ENCODE data around the gene PDLIM4. TPM values are rescaled to one million over a fixed set of nuclear protein-coding genes. Genes with fewer than 3 reads are reported as not detected.

PDLIM4 gene
- polyA plus RNA-seq, 1 donor from 2014 or later, result not detected

DNA sequence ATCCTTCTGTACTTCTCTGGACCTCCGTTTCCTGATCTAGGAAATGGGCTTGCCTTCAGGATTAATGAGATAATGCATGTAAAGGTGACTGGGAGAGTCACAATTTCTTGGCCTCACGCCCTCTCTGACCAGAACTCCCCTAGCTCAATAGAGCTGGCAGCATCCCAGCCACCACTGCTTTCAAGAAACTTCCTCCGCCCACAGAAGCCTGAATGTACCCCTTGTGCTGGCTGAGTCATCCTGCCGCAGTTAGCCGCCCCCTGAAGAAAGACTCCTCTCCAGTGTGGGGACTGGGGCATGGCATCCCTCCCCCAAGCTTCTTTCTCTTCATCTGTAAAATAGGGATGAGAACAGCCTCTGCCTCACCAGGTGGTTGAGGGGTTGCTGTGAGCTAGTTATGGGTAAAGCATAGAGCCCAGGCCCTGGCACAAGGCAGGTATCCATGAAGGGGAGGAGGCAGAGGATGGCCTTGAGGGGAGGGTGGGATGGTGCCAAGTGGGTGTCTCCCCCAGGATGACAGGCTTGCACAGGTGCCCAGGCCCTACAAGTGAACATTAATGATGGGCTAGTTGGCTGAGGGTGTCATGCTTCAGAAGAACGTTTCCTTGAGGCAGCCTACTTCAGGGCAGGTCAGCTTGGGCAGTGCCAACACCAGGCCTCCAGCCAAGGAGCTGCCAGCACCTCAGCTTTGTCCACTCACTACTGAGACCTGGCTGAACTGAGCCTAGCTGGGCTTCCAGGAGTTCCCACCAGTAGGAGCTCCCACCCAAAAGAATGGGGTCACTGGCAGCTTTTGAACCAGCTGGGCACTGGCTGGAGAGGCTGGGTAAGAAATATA is 3.4 kb downstream of the PDLIM4 start:
- H3K27me3 ChIP-seq (ENCODE audit: insufficient read depth, low read depth, low read length), result peaks cover 12% of the 10 kb centered on the region
- H3K27ac ChIP-seq (ENCODE audit: low read length), result no peak overlapping the region
- no peaks in the 10 kb centered on the region for H3K9me3 ChIP-seq (ENCODE audit: low read length)
- no peaks in the 10 kb centered on the region for H3K9me2 ChIP-seq (ENCODE audit: insufficient read depth, low read length)
- H3K9ac ChIP-seq (ENCODE audit: low read length), result no peak overlapping the region
- H3F3A ChIP-seq (ENCODE audit: insufficient read depth, low read length, poor library complexity, severe bottlenecking), result no peaks in the 10 kb centered on the region
- no peak overlapping the region for H3K4me3 ChIP-seq (ENCODE audit: low read length)
- H4K20me1 ChIP-seq (ENCODE audit: insufficient read depth), result no peaks in the 10 kb centered on the region
- H3K79me2 ChIP-seq (replicated peaks; ENCODE audit: insufficient read depth, low read length), result no peaks in the 10 kb centered on the region
- H2AFZ ChIP-seq (ENCODE audit: low read depth, low read length), result no peak overlapping the region
- no peak overlapping the region for H3K4me2 ChIP-seq (ENCODE audit: low read length)
- H3K36me3 ChIP-seq (ENCODE audit: insufficient read depth, low read length), result no peaks in the 10 kb centered on the region
- TF ChIP-seq EP300 (conservative IDR thresholded peaks at IDR 0.05; ENCODE audit: poor library complexity, severe bottlenecking) (no peak), CTCF (IDR thresholded peaks at IDR 0.05; ENCODE audit: poor library complexity, severe bottlenecking) (no peak), EZH2 (IDR thresholded peaks at IDR 0.05; ENCODE audit: borderline replicate concordance, insufficient read depth, low read length, poor library complexity, severe bottlenecking) (no peak), TAF1 (IDR thresholded peaks at IDR 0.05; ENCODE audit: low read depth) (no peak), POLR2AphosphoS5 (IDR thresholded peaks at IDR 0.05) (no peak), REST (IDR thresholded peaks at IDR 0.05; ENCODE audit: borderline replicate concordance) (no peak), RAD21 (conservative IDR thresholded peaks at IDR 0.05) (no peak), MXI1 (conservative IDR thresholded peaks at IDR 0.05; ENCODE audit: poor library complexity, severe bottlenecking) (no peak), SMC3 (conservative IDR thresholded peaks at IDR 0.05; ENCODE audit: poor library complexity) (no peak)

GRCh38 chr5:132261881-132262845 is 4.7 kb downstream of the PDLIM4 start:
- no peaks in the 10 kb centered on the region for H3F3A ChIP-seq (ENCODE audit: insufficient read depth, low read length, poor library complexity, severe bottlenecking)
- no peak overlapping the region for H3K9ac ChIP-seq (ENCODE audit: low read length)
- TF ChIP-seq MXI1 (conservative IDR thresholded peaks at IDR 0.05; ENCODE audit: poor library complexity, severe bottlenecking) (no peak), EP300 (conservative IDR thresholded peaks at IDR 0.05; ENCODE audit: poor library complexity, severe bottlenecking) (no peak)
- peaks cover 8% of the 10 kb centered on the region for H3K27me3 ChIP-seq (ENCODE audit: insufficient read depth, low read depth, low read length)
- no peaks in the 10 kb centered on the region for H3K9me3 ChIP-seq (ENCODE audit: low read length)
- no peaks in the 10 kb centered on the region for H3K79me2 ChIP-seq (replicated peaks; ENCODE audit: insufficient read depth, low read length)
- no peak overlapping the region for H3K27ac ChIP-seq (ENCODE audit: low read length)
- H3K36me3 ChIP-seq (ENCODE audit: insufficient read depth, low read length), result no peaks in the 10 kb centered on the region
- no peaks in the 10 kb centered on the region for H3K9me2 ChIP-seq (ENCODE audit: insufficient read depth, low read length)
- no peak overlapping the region for H2AFZ ChIP-seq (ENCODE audit: low read depth, low read length)
- H3K4me3 ChIP-seq (ENCODE audit: low read length), result no peak overlapping the region
- H3K4me2 ChIP-seq (ENCODE audit: low read length), result no peak overlapping the region
- no peaks in the 10 kb centered on the region for H4K20me1 ChIP-seq (ENCODE audit: insufficient read depth)

Measured in neural cell (in vitro differentiated cells).